Measurements from ENCODE around the gene CNTN1.

CNTN1 gene

GRCh38 chr12:40986001-40986400, 293.8 kb downstream of the CNTN1 start:
- no peak for DNase-seq

DNA sequence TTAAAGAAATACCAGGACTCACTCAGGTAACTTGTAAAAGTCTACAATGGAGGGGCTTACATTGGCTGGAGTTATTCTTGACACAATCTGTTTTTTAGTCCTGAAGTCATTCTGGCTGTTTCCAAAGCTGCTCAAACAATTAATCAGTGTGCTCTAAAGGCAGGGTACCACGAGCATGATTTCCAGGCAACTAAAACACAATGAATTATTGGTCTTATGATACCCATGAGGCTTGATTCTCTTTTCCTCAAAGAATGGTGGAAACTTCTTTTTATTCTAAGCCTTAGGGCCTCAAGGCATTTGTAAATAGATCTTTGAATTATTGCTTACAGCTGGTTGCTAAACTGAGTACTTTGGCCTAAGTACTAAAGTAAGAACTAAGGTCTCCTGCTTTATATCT, 296.1 kb downstream of the CNTN1 start:
- no peak for DNase-seq

DNA sequence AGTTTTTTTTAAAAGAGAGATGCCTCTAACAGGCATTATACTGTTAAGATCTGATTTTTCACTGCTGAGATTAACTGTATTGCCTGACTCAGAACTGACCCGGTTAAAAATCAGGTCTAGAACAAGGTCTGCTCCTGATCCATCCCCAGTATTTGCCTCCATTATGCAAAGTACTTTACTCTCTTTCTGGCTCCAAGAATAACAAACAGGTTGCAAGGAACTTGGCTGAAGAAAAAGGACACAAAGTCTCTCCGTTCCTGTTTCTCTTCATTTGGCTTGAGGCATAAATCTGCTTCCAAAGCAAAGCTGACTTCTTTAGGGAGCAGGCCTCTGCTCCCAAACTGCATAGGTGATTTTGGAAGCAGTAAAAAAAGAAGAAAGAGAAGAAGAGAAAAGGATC, 296.6 kb downstream of the CNTN1 start:
- DNase-seq, result no peak

DNA sequence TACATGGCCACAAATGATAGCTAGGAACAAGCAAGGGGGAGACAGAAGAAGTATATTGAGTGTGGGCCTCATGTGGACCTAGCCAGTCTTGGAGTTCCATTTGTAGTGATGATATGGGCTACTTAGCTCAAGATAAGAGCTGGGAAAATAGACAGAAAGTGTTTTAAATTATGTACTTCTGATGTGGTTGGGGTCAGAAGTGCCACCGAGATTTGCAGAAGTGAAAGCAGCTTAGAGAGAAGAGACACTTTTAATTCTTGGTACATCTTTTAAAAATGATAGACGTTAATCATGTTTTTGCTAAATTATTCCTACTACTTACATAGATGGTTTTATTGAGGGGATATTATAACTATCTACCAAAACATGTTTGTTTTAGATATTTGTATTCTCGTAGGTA, 297.5 kb downstream of the CNTN1 start:
- DNase-seq, result no peak

DNA sequence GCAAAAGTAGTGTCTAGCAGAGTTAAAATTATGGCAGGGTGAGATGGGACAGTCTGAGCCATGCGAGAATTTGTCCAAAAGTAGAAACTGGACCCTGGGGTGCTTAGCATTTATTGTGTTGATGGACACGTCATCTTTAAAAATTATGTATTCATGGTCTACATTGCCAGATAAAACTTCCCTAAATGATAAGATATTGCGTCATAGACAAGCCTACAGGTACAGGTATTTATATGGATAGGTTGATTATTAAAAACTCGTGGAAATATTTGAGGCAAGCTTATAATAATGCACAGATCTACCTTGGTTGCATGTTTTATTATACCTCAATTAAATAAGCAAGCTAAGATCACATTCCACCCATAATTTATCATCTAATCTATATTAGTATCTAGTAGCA, 299.9 kb downstream of the CNTN1 start:
- no peak for DNase-seq

DNA sequence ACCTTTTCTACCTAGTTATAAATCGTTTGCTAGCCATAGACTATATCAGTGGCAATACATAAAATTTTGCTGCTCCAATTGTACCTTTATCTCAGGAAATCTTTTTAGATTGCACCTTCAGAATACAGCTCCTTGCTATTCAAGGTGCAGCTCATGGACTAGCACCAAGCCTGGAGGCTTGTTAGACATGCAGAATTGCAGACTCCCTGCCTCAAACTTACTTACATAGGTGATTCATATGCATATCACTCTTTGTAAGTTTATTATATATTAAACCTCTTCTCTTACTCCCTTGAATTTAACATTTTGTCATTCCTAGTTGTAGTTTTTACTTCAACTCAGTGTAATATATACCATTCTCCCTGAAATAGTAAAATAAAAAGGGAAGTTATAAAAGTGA, 300.4 kb downstream of the CNTN1 start:
- no peak for DNase-seq

GRCh38 chr12:40993158-40993557, 300.9 kb downstream of the CNTN1 start:
- no peak for DNase-seq

GRCh38 chr12:40996091-40996490, 303.9 kb downstream of the CNTN1 start:
- DNase-seq, result no peak

- DNase-seq, result no peak
Observed at GRCh38 chr12:40999210-40999609, 307.0 kb downstream of the CNTN1 start.

DNA sequence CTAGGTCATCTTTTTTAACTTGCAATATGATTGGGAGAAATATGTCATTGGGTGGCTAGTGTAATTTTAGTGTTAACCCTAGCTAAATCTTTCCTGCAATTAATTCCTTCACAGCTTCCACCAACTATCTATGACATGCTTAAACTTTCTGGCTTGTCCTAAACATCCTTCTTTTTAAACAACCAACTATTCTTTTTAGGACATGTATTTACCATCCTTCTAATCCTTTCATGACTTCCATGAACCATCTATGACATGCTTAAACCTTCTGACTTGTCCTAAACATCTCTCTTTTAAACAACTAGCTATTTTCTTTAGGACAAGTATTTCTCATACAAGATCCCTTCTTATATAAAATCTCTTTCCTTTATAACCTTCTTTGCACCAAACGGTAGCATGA, 316.2 kb downstream of the CNTN1 start:
- DNase-seq, result no peak

GRCh38 chr12:41011939-41012338, 319.7 kb downstream of the CNTN1 start:
- DNase-seq, result no peak

DNA sequence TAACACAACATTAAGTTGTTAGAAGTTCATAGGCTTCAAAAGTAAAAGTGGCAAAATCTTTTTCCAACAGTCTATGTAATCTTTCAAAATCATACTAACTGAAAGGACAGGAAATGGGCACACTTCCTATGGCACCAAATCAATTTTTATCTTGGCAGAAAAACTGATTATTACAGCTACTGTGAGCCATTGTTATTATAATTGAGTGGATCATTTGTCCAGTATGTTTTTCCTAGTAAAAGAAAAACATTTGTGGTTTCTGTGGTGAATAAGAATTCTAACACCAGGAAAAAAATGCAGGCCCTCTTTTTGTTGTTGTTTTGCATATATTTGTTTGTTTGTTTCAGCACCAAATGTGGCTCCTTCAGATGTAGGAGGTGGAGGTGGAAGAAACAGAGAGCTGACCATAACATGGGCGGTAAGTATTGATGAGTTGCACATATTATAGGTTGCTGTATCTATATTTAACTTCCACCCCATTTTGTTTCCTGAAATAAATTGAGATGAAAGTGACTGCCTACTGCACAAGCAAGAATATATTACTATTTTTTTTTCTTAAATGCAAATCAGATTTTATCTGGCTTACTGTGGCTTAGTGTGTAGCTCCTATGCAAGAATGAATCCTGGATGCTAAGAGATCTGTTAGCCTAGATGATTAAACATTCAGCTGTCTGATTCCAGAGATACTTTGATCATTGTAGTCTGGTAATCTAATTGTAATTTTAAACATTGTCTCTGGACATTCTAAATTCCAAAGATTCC, 321.8 kb downstream of the CNTN1 start:
- no peak for DNase-seq

DNA sequence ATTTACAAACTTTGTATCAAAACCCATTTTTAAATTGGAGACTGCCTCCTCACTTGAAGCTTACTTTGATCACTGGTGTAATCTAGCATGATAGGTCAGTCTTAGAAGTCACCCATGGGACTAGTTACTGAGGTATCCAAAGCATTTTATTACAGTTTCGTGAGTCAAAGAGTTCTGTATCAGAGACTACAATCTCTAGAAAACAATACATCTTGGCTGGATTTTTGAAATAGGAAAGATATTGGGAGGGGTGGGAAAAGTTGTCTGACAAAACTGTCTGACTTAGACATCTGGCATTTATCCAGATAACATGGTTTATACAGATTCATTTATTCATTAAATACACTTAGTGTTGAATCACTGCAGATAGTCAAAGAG, 322.4 kb downstream of the CNTN1 start:
- no peak for DNase-seq

DNA sequence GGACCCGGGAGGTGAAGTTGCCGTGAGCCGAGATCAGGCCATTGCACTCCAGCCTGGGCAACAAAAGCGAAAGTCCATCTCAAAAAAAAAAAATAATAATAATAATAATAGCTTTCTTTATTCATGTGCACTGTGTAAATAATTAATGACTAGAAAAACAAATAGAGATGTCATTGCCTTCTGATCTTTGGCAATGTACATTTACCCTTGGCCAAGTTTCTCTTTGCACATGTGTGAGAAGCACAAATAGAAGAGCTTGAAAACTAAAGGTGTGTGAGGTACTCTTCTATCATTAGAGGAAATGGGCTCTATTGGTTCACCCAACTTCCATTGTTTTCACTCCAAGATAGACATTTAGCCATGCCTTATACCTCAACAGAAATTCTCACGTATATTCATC, 325.8 kb downstream of the CNTN1 start:
- DNase-seq, result no peak

DNA sequence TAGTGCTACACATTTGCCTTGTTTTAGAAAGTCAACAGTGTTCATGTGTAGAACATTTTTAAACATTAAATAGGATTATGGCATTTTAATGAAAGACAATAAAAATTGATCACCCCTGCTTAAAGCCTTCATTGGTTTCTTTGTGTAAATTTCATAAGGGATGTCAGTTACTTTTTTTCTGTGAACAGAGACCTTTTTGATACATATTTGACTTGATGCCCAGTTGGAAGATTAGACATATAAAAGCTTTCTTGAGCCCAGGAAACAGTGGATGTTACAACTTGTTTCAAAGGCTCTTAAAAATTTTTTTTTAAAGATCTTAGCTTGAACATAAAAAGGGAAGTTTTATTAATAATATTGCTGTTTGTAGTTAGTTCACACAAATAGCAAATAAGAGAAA, 327.2 kb downstream of the CNTN1 start:
- no peak for DNase-seq

GRCh38 chr12:41023836-41024235, 331.6 kb downstream of the CNTN1 start:
- DNase-seq, result no peak

DNA sequence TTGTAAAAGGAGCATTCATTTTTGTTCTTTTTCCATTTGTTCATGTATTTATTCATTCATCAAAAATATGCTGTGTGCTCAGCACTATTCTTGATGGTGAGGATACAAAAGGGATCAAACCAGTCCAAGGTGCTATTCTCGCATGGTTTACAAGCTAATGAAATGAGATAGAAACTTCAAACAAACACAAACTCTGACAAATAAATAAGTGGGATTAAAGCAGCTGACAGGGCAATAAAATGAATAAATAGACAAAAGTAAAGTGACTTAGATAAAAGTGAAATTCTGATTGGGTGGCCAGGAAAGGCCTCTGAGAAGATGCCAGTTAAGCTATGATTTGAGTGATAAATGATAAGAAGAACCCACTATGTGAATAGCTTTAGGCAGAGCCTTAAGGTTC, 333.9 kb downstream of the CNTN1 start:
- DNase-seq, result no peak

- no peak for DNase-seq
Observed at GRCh38 chr12:41032386-41032785, 340.1 kb downstream of the CNTN1 start.

DNA sequence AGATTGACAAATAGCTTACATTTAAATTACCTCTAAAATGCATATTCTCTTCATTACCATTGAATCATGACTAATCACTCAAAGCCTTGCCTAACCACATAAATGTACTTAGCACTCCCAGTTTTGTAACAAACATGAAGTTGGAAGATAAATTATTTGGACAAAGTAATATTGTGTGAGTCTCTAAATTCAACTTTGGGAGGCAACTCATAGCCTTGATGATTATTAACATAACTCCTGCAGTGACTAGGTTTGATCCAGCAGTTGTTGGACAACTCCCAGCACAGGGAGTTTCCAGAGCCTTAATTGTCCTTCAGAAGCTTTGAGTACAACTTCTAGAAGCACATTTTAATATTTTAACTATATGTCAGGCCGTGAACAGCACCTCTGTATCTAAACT, 342.4 kb downstream of the CNTN1 start:
- DNase-seq, result no peak

DNA sequence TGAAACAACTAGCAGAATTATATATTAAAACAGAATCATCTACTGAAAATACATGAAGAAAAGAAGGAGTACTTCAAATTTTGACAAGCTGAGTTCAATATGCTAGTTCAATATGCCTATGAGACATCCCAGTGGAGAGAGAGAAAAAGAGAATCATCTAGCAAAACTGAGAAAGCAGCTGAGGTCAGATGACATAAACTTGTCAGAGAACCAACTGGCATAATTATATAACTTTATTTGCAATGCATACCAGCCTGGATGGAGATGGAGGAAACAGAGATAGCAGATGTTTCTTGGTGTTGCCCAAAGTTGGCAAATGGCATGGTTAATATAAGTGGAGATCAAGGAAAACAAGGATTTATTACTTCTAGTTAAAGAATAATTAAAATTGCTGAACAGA, 347.2 kb downstream of the CNTN1 start:
- no peak for DNase-seq

DNA sequence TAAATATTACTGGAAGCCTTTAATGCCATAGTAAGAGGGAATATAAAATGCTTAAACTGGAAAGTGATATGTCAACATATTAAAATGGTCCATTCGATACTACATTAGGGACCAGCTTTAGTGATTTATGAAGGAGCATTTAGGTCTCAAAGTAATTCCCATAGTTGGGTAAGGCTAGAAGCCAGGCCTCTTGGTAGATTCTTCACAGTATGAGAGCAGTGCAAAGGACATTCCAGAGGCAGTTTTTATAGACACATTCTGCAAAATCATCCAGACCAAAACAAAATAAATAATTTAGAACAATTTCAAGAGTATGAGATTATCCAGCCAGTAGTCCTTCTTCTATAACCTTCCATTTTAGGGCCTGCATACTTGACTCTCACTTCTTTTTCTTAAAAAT, 353.3 kb downstream of the CNTN1 start:
- DNase-seq, result no peak

- DNase-seq, result no peak
Observed at GRCh38 chr12:41049033-41049432, 356.8 kb downstream of the CNTN1 start.

GRCh38 chr12:41051954-41052353, 359.7 kb downstream of the CNTN1 start:
- no peak for DNase-seq

DNA sequence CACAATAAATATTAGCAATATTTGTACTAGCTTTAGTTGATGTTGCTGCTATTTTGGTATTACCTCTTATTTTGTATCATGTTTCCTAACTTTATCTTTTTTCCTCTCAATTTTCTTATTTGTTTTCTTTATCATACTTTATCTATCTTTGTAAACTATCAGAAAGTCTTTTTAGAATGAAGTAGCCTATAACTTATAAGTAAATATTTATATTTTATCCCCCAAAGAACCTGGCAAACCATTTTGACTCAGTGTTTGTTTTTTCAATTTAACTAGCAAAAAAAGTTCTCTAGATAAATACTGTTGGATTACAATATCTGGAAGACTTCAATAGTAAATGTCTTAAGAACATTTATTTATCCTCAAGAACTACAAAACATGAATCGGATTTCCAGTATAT, 360.2 kb downstream of the CNTN1 start:
- no peak for DNase-seq

DNA sequence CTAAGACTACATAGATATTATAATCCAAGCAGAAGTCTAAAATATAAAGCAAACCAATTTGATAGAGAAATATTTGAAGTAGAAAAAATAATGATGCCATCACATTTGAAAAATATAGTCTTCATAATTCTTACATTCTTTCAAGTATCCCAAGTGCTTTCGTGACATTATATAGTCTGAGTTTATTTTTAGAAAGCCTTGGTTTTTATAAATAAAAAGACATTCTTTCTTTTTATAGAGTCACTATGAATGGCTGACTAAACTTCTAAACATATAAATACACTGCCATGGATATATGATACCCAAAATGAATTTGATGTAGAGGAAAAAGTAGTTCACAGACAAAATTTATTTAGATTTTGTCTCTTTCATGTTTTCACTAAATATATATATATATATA, 360.8 kb downstream of the CNTN1 start:
- no peak for DNase-seq
